CD14-positive monocyte (primary cell): ENCODE measurements around the gene ADGRF1. TPM values are rescaled to one million over a fixed set of nuclear protein-coding genes. Genes with fewer than 3 reads are reported as not detected.

Experiments used
- DNase-seq, 3 donors: peaks; one replicate each; pipeline ENCODE4 v3.0.0-alpha.2; 2011 to 2022
- H2AFZ ChIP-seq: 2 replicates; pipeline ENCODE4 v1.6.0; 2012; ENCODE audit warnings: mild to moderate bottlenecking, low read depth, low read length, inconsistent platforms; ENCODE audit not compliant: insufficient read depth, poor library complexity, severe bottlenecking
- H3K27ac ChIP-seq, 2 donors: 1 replicate in 1 of 2; 2 replicates in 1 of 2; pipeline ENCODE4 v1.5.1; 2012 to 2013; ENCODE audit warnings: low read length in 2 of 2, control low read depth in 1 of 2, inconsistent platforms in 1 of 2, low read depth in 1 of 2, mild to moderate bottlenecking in 1 of 2
- H3K27me3 ChIP-seq, 2 donors: one replicate each; pipeline versions ENCODE4 v1.6.0 to v1.6.1; 2011 to 2013; ENCODE audit warnings: low read length in 2 of 2; ENCODE audit not compliant: control insufficient read depth in 2 of 2, insufficient read depth in 2 of 2
- H3K36me3 ChIP-seq, 2 donors: replicated peaks in 1 of 2; 1 replicate in 1 of 2; 2 replicates in 1 of 2; pipeline versions ENCODE4 v1.5.1 to v1.6.1; 2012 to 2013; ENCODE audit warnings: low read length in 2 of 2, control low read depth in 1 of 2, inconsistent platforms in 1 of 2, mild to moderate bottlenecking in 1 of 2; ENCODE audit not compliant: insufficient read depth in 2 of 2, control insufficient read depth in 1 of 2
- H3K4me1 ChIP-seq, 2 donors: 1 replicate in 1 of 2; 2 replicates in 1 of 2; pipeline versions ENCODE4 v1.5.1 to v1.6.1; 2012 to 2013; ENCODE audit warnings: low read length in 2 of 2, control low read depth in 1 of 2, inconsistent platforms in 1 of 2, mild to moderate bottlenecking in 1 of 2, moderate library complexity in 1 of 2; ENCODE audit not compliant: insufficient read depth in 2 of 2, control insufficient read depth in 1 of 2
- H3K4me2 ChIP-seq: replicated peaks from 2 replicates; pipeline ENCODE3; 2012; ENCODE audit warnings: low read length, moderate library complexity, mild to moderate bottlenecking; ENCODE audit not compliant: poor library complexity, severe bottlenecking; ENCODE audit errors: extremely low read depth
- H3K4me3 ChIP-seq, 3 experiments: fragments of 200-600 bp in 1 of 3; sonication (generic) in 1 of 3; replicated peaks in 1 of 3; 1 replicate in 2 of 3; 2 replicates in 1 of 3; pipeline ENCODE4 v1.5.1; 2011 to 2013; ENCODE audit warnings: low read length in 3 of 3, mild to moderate bottlenecking in 3 of 3, control low read depth in 2 of 3, low read depth in 2 of 3, inconsistent platforms in 1 of 3, moderate library complexity in 1 of 3
- H3K79me2 ChIP-seq: 2 replicates; pipeline ENCODE4 v1.6.0; 2012; ENCODE audit warnings: mild to moderate bottlenecking, control low read depth, inconsistent platforms, low read length, moderate library complexity; ENCODE audit not compliant: insufficient read depth
- H3K9ac ChIP-seq: 2 replicates; pipeline ENCODE4 v1.6.0; 2017; ENCODE audit warnings: low read length, mild to moderate bottlenecking; ENCODE audit not compliant: insufficient read depth, poor library complexity, severe bottlenecking
- H3K9me3 ChIP-seq, 2 donors: replicated peaks in 1 of 2; 1 replicate in 1 of 2; 2 replicates in 1 of 2; pipeline versions ENCODE4 v1.5.1 to v1.6.1; 2012 to 2013; ENCODE audit warnings: low read length in 2 of 2, control low read depth in 1 of 2; ENCODE audit not compliant: control insufficient read depth in 1 of 2, insufficient read depth in 1 of 2
- H4K20me1 ChIP-seq: 2 replicates; pipeline ENCODE4 v1.6.0; 2012; ENCODE audit warnings: mild to moderate bottlenecking, low read length, control low read depth, moderate library complexity; ENCODE audit not compliant: insufficient read depth
- H3K27ac Mint-ChIP-seq, 7 donors: one replicate each; pipeline ENCODE4 v1.8.0; 2020; ENCODE audit warnings: mild to moderate bottlenecking in 7 of 7, mixed read lengths in 7 of 7, moderate library complexity in 6 of 7, inconsistent platforms in 2 of 7
- H3K27me3 Mint-ChIP-seq, 3 donors: one replicate each; pipeline ENCODE4 v1.8.0; 2021 to 2022; ENCODE audit warnings: low read depth in 3 of 3, mild to moderate bottlenecking in 3 of 3, mixed read lengths in 3 of 3, moderate library complexity in 3 of 3, inconsistent platforms in 1 of 3
- H3K36me3 Mint-ChIP-seq, 2 donors: one replicate each; pipeline ENCODE4 v1.8.0; 2020; ENCODE audit warnings: mixed read lengths in 2 of 2, inconsistent platforms in 1 of 2, mild to moderate bottlenecking in 1 of 2
- H3K4me1 Mint-ChIP-seq: one replicate; pipeline ENCODE4 v1.8.0; 2020; ENCODE audit warnings: mild to moderate bottlenecking, mixed read lengths
- H3K4me3 Mint-ChIP-seq, 2 donors: one replicate each; pipeline ENCODE4 v1.8.0; 2020; ENCODE audit warnings: mild to moderate bottlenecking in 2 of 2, mixed read lengths in 2 of 2, moderate library complexity in 1 of 2
- H3K9me3 Mint-ChIP-seq, 7 donors: one replicate each; pipeline ENCODE4 v1.8.0; 2020 to 2022; ENCODE audit warnings: mixed read lengths in 7 of 7, mild to moderate bottlenecking in 6 of 7, moderate library complexity in 6 of 7, inconsistent platforms in 2 of 7
- CTCF ChIP-seq: fragments of 200-600 bp; IDR thresholded peaks from one replicate; pipeline ENCODE4 v1.8.0; 2022; ENCODE audit warnings: antibody characterized with exemption, mild to moderate bottlenecking
- WGBS: methylation state at CpG from one replicate; pipeline ENCODE4 v1.1.5; 2013; ENCODE audit warnings: missing lambda C conversion rate; ENCODE audit not compliant: insufficient coverage; 5-methylcytosine and 5-hydroxymethylcytosine counted together
- intact Hi-C, 2 donors: fragments of 100-400 bp; cut with micrococcal nuclease; formaldehyde crosslinking; loops; one replicate each; pipeline versions ENCODE4 v1.15.0 to v1.15.1; 2023
- polyA plus RNA-seq, 3 donors: library from polyadenylated mRNA; depleted of rRNA in 1 of 3; unstranded in 2 of 3; stranded (reverse) in 1 of 3; fragments of 300-500 nt in 2 of 3; fragments of >200 nt in 1 of 3; fragmentation: Illumina TruSeq in 2 of 3; gene quantifications; 1 replicate in 2 of 3; 2 replicates in 1 of 3; pipeline ENCODE4 v1.2.3, GENCODE V29; 2012 to 2021

The ADGRF1 gene
- polyA plus RNA-seq, 3 donors: 0.03 TPM; not detected in 2

GRCh38 chr6:47029865-47030561, 12.1 kb downstream of the ADGRF1 start:
- Histone ChIP-seq H3K79me2 (no peaks in the 10 kb centered on the region), H3K27ac (no peak overlapping the region), H3K4me1 (no peaks in the 10 kb centered on the region), H3K27me3 (peaks cover 0 to 6% of the 10 kb centered on the region in 2 donors), H4K20me1 (no peaks in the 10 kb centered on the region), H2AFZ (no peak overlapping the region), H3K36me3 (no peaks in the 10 kb centered on the region), H3K9me3 (no peaks in the 10 kb centered on the region), H3K9ac (no peak overlapping the region), H3K4me2 (no peak overlapping the region), H3K4me3 (no peak overlapping the region)
- H3K4me3 Mint-ChIP-seq: no peak overlapping the region
- peaks cover 6% of the 10 kb centered on the region for H3K4me1 Mint-ChIP-seq
- no peaks in the 10 kb centered on the region for H3K36me3 Mint-ChIP-seq
- peaks cover 0 to 6% (median 4%) of the 10 kb centered on the region in 3 donors for H3K27me3 Mint-ChIP-seq
- TF ChIP-seq CTCF: no peak
- no peak overlapping the region for H3K27ac Mint-ChIP-seq
- no peak for DNase-seq
- peaks cover 0 to 3% (median 0%) of the 10 kb centered on the region in 7 donors for H3K9me3 Mint-ChIP-seq
- intact Hi-C loops: no loop called here
- 93% methylated on average over 3 of the region's 7 CpGs for WGBS

GRCh38 chr6:47028835-47029360, 13.2 kb downstream of the ADGRF1 start:
- intact Hi-C loops: no loop called here
- no peaks in the 10 kb centered on the region for H3K4me1 ChIP-seq
- no peak overlapping the region for H2AFZ ChIP-seq
- no peaks in the 10 kb centered on the region for H4K20me1 ChIP-seq
- TF ChIP-seq CTCF: no peak
- WGBS: 80% methylated on average over 1 of the region's 8 CpGs
- peaks cover 0 to 4% (median 1%) of the 10 kb centered on the region in 3 donors for H3K27me3 Mint-ChIP-seq
- no peak for DNase-seq
- H3K79me2 ChIP-seq: no peaks in the 10 kb centered on the region
- H3K4me3 Mint-ChIP-seq: no peak overlapping the region
- no peak overlapping the region for H3K27ac ChIP-seq
- peaks cover 4% of the 10 kb centered on the region for H3K4me1 Mint-ChIP-seq
- no peaks in the 10 kb centered on the region for H3K9me3 ChIP-seq
- H3K36me3 ChIP-seq: no peaks in the 10 kb centered on the region
- H3K4me3 ChIP-seq: no peak overlapping the region
- no peak overlapping the region for H3K9ac ChIP-seq
- H3K36me3 Mint-ChIP-seq: no peaks in the 10 kb centered on the region
- no peak overlapping the region for H3K4me2 ChIP-seq
- H3K9me3 Mint-ChIP-seq: peaks cover 0 to 3% (median 0%) of the 10 kb centered on the region in 7 donors
- H3K27ac Mint-ChIP-seq: no peak overlapping the region
- no peaks in the 10 kb centered on the region for H3K27me3 ChIP-seq
